NCI-H1930 (cell line): Measurements from ENCODE around the gene LHX5.

ENCODE experiments used
- DNase-seq, 2 experiments: peaks; one replicate each; lab custom pipeline; 2025; lab: John Stamatoyannopoulos, UW

LHX5 gene

GRCh38 chr12:113439301-113439597 is 32.4 kb downstream of the LHX5 start:
- DNase-seq, result no peak

GRCh38 chr12:113438523-113439300 is 33.0 kb downstream of the LHX5 start:
- DNase-seq, result no peak

- DNase-seq, result no peak
Observed at GRCh38 chr12:113437729-113438100, 34.0 kb downstream of the LHX5 start.

- no peak for DNase-seq
Observed at GRCh38 chr12:113436993-113437728, 34.5 kb downstream of the LHX5 start.

GRCh38 chr12:113436586-113436985 is 35.1 kb downstream of the LHX5 start:
- DNase-seq, result no peak

GRCh38 chr12:113435367-113435766 is 36.3 kb downstream of the LHX5 start:
- no peak for DNase-seq

GRCh38 chr12:113432986-113433385 is 38.7 kb downstream of the LHX5 start:
- DNase-seq, result no peak

GRCh38 chr12:113428482-113428881 is 43.2 kb downstream of the LHX5 start:
- DNase-seq, result no peak

- DNase-seq, result no peak
Observed at GRCh38 chr12:113427882-113428281, 43.8 kb downstream of the LHX5 start.

- DNase-seq, result no peak
Observed at GRCh38 chr12:113425960-113426453, 45.7 kb downstream of the LHX5 start.

- no peak for DNase-seq
Observed at GRCh38 chr12:113424915-113425823, 46.5 kb downstream of the LHX5 start.

- DNase-seq, result no peak
Observed at GRCh38 chr12:113424456-113424855, 47.2 kb downstream of the LHX5 start.

GRCh38 chr12:113422886-113423669 is 48.6 kb downstream of the LHX5 start:
- no peak for DNase-seq

GRCh38 chr12:113422030-113422885 is 49.4 kb downstream of the LHX5 start, which contains the start of gene SDSL:
Gene SDSL, plus strand, starts transcription at chr12:113422380. Its CDS starts 5,603 bp downstream, at chr12:113427983.
- no peak for DNase-seq

GRCh38 chr12:113420996-113421595 is 50.6 kb downstream of the LHX5 start:
- DNase-seq, result no peak

- no peak for DNase-seq
Observed at GRCh38 chr12:113418213-113418879, 53.3 kb downstream of the LHX5 start.

- DNase-seq, result no peak
Observed at GRCh38 chr12:113416091-113416754, 55.4 kb downstream of the LHX5 start.

- DNase-seq, result no peak
Observed at GRCh38 chr12:113414519-113415038, 57.1 kb downstream of the LHX5 start.

- DNase-seq, result no peak
Observed at GRCh38 chr12:113413488-113413939, 58.2 kb downstream of the LHX5 start.
